Activated effector memory CD4-positive, alpha-beta T cell treated with Interleukin-2 at 50 U/mL for 16 hours (primary cell): ENCODE measurements around the gene COQ3.

Experiments used
- DNase-seq: peaks from one replicate; pipeline ENCODE4 v3.0.0-alpha.2; 2020

COQ3 gene

DNA sequence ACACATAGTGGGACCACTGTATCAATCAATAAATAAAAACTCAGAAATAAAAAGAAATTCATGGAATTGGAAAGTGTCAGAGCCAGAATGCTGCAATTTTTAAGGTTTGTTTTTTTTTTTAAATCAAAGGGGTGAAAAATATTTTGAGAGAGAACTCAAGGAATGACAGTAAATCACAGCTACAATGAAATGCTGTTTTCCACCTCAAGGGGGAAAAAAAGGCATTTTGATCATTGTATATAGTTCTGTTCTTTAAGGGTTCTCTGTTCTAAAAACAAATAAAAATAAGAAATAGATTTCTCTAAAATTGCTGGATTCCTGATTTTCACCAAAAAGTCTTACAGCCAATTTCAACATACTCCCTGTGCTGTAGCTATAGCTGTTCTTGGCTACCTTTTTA, 69.0 kb downstream of the COQ3 start:
- DNase-seq, result no peak
